RWPE2 (cell line): ENCODE measurements around the gene PLCB1.
"Not testable (repeated sequence)": the region's sequence is repeated elsewhere in the genome, so short reads cannot be mapped to it uniquely, and the experiment has no call there.

Experiments
- ATAC-seq: fragments of 200-7000 bp; cut with Tn5 transposase; 3 replicates; pipeline ENCODE4 v1.9.1; 2021; ENCODE audit warnings: low read depth
- DNase-seq: peaks from one replicate; pipeline ENCODE4 v3.0.0-alpha.2; 2020; ENCODE audit warnings: low spot score
- H3K27ac ChIP-seq: fragments of 450-650 bp; 2 replicates; pipeline ENCODE4 v1.5.1; 2017; ENCODE audit warnings: mild to moderate bottlenecking; ENCODE audit not compliant: poor library complexity, severe bottlenecking
- H3K27me3 ChIP-seq: fragments of 250-450 bp; sonication (Bioruptor Pico); 2 replicates; pipeline ENCODE4 v1.5.1; 2021; ENCODE audit warnings: mild to moderate bottlenecking, moderate library complexity; ENCODE audit not compliant: insufficient read depth, poor library complexity, severe bottlenecking
- H3K36me3 ChIP-seq: fragments of 250-450 bp; sonication (Bioruptor Pico); 2 replicates; pipeline ENCODE4 v1.5.1; 2020; ENCODE audit warnings: low read depth, mild to moderate bottlenecking, moderate library complexity
- H3K4me1 ChIP-seq: fragments of 250-450 bp; sonication (Bioruptor Pico); 2 replicates; pipeline ENCODE4 v1.5.1; 2021; ENCODE audit warnings: mild to moderate bottlenecking, moderate library complexity; ENCODE audit not compliant: insufficient read depth, poor library complexity, severe bottlenecking
- H3K4me3 ChIP-seq: fragments of 250-450 bp; sonication (Bioruptor Pico); 2 replicates; pipeline ENCODE4 v1.5.1; 2021; ENCODE audit warnings: mild to moderate bottlenecking, moderate library complexity; ENCODE audit not compliant: severe bottlenecking
- H3K9me3 ChIP-seq: fragments of 250-450 bp; sonication (Bioruptor Pico); 2 replicates; pipeline ENCODE4 v1.5.1; 2021; ENCODE audit warnings: mild to moderate bottlenecking, moderate library complexity; ENCODE audit not compliant: severe bottlenecking
- CTCF ChIP-seq: fragments of 450-650 bp; IDR thresholded peaks from one replicate; pipeline ENCODE4 v1.5.1; 2017; ENCODE audit warnings: mild to moderate bottlenecking, moderate library complexity; ENCODE audit not compliant: poor library complexity, severe bottlenecking

Gene PLCB1

DNA sequence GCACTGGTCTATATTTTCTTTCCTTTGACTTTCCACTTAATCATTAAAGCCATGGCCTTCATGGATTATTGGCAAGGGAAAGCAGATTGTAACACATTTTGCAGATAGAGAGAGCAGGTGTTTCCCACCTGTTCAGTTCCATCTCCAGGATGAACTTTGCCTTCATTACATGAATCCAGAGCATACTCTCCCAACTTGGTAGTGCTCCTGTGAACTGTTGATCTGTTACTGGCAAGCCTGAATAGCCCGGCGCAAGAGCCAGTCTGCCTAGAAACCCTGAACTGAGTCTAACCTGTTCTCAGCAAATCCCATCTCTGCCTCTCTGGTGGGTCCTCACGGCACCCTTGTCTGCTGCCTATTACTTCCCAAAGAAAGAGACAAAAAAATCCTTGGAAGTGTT is 210.3 kb downstream of the PLCB1 start:
- DNase-seq (no peak), ATAC-seq (no peak)
- no peak overlapping the region for H3K4me3 ChIP-seq

GRCh38 chr20:8344106-8344505 is 212.0 kb downstream of the PLCB1 start:
- Histone ChIP-seq H3K36me3 (no peaks in the 10 kb centered on the region), H3K27me3 (peaks cover 5% of the 10 kb centered on the region), H3K4me1 (no peaks in the 10 kb centered on the region), H3K9me3 (no peaks in the 10 kb centered on the region), H3K4me3 (no peak overlapping the region), H3K27ac (no peak overlapping the region)
- TF ChIP-seq CTCF = no peak
- no peak for ATAC-seq
- DNase-seq = no peak

More for the DNA sequence above, 210.3 kb downstream of the PLCB1 start:
- Histone ChIP-seq H3K9me3 (no peaks in the 10 kb centered on the region), H3K4me1 (no peaks in the 10 kb centered on the region), H3K27me3 (peaks cover 9% of the 10 kb centered on the region), H3K36me3 (no peaks in the 10 kb centered on the region), H3K27ac (no peak overlapping the region)
- TF ChIP-seq CTCF = no peak

DNA sequence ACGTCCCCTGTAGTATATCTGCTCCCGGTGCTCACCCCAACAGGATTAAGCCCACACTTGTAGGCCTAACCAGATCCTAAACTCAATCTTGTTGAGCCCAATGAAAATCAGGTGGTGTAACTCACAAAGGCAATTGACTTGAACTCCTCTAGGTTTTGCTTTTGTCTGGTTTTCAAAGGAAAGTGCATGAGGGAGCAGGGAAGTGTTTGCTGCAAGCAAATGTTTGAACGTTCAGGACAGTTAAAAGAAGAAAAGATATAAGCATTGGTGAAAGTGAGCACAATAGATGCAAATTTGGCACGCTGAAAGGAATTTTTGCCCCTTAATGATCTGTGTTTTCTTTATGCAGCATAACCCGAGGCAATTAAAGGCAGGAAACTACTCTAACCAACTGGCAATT is 212.6 kb downstream of the PLCB1 start:
- ATAC-seq (no peak), DNase-seq (no peak)
- peaks cover 5% of the 10 kb centered on the region for H3K27me3 ChIP-seq
- no peaks in the 10 kb centered on the region for H3K4me1 ChIP-seq
- H3K36me3 ChIP-seq = no peaks in the 10 kb centered on the region
- no peaks in the 10 kb centered on the region for H3K9me3 ChIP-seq
- no peak for TF ChIP-seq CTCF
- H3K27ac ChIP-seq = no peak overlapping the region
- no peak overlapping the region for H3K4me3 ChIP-seq

DNA sequence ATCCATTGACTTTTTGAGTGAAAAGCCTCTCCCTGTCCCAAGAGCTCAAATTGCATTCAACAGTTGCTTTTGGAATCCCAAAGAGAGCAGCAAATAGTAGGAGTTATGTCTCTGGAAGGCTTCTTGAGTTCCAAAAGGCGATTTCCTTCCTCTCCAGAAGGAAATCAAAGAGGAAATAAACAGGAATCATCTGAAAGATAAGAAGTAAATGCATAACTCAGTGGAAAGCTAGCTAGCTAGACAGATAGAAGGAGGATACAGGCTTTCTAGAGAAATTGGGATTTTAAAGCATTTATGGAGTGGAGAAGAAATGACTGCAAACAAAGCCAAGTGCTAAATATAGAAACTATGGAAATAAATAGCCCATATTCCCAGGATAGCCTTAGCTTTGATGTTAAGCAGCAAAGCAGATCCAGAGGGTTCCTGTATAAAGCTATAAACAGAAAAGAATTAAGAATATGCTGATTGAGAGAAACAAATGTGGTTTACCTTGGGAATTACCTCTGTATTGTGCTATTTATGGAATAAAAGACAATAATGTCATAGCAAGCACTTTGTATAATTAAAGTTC is 214.7 kb downstream of the PLCB1 start:
- H3K4me1 ChIP-seq = no peaks in the 10 kb centered on the region
- H3K27ac ChIP-seq = no peak overlapping the region
- TF ChIP-seq CTCF = no peak
- no peak overlapping the region for H3K4me3 ChIP-seq
- H3K27me3 ChIP-seq = peaks cover 5% of the 10 kb centered on the region
- ATAC-seq (no peak), DNase-seq (no peak)
- H3K9me3 ChIP-seq = no peaks in the 10 kb centered on the region
- H3K36me3 ChIP-seq = no peaks in the 10 kb centered on the region

GRCh38 chr20:8350225-8350624 is 218.2 kb downstream of the PLCB1 start:
- not testable (repeated sequence) for H3K9me3 ChIP-seq, H3K4me3 ChIP-seq, H3K27me3 ChIP-seq, H3K36me3 ChIP-seq, H3K27ac ChIP-seq, ATAC-seq, DNase-seq, H3K4me1 ChIP-seq
